Thyroid gland (tissue), 4 donors: ENCODE results near the gene LNPEP. TPM values are rescaled to one million over a fixed set of nuclear protein-coding genes. Genes with fewer than 3 reads are reported as not detected.

Experiments
- DNase-seq, 2 donors: peaks; one replicate each; pipeline ENCODE4 v3.0.0-alpha.2; 2019
- H3K27ac ChIP-seq, 3 donors: fragments of 200-600 bp; sonication (generic); 1 replicate in 2 of 3; 2 replicates in 1 of 3; pipeline ENCODE4 v1.5.1; 2016 to 2019; ENCODE audit warnings: mild to moderate bottlenecking in 1 of 3, moderate library complexity in 1 of 3
- H3K27me3 ChIP-seq: fragments of 200-600 bp; sonication (generic); one replicate; pipeline ENCODE4 v1.5.1; 2019
- H3K36me3 ChIP-seq, 2 donors: fragments of 200-600 bp; sonication (generic); one replicate each; pipeline ENCODE4 v1.5.1; 2016 to 2019
- H3K4me1 ChIP-seq, 2 donors: fragments of 200-600 bp; sonication (generic); one replicate each; pipeline ENCODE4 v1.5.1; 2017 to 2019
- H3K4me3 ChIP-seq, 3 donors: fragments of 200-600 bp; sonication (generic); replicated peaks in 1 of 3; 1 replicate in 2 of 3; 2 replicates in 1 of 3; pipeline ENCODE4 v1.5.1; 2016; ENCODE audit warnings: mild to moderate bottlenecking in 1 of 3
- H3K9me3 ChIP-seq: fragments of 200-600 bp; sonication (generic); one replicate; pipeline ENCODE4 v1.5.1; 2017
- CTCF ChIP-seq, 6 experiments: fragments of 200-600 bp in 3 of 6; fragments of 450-650 bp in 3 of 6; sonication (generic) in 3 of 6; IDR thresholded peaks; one replicate each; pipeline ENCODE4 v1.5.1; 2016 to 2019; ENCODE audit warnings: antibody characterized with exemption in 6 of 6, mild to moderate bottlenecking in 2 of 6, inconsistent platforms in 1 of 6, moderate library complexity in 1 of 6
- POLR2A ChIP-seq, 2 donors: fragments of 450-650 bp; IDR thresholded peaks; one replicate each; pipeline ENCODE4 v1.6.1; 2017; ENCODE audit warnings: antibody characterized with exemption in 2 of 2, mild to moderate bottlenecking in 2 of 2, moderate library complexity in 1 of 2
- WGBS, 2 donors: methylation state at CpG; one replicate each; pipeline ENCODE4 v1.1.5; 2017; 5-methylcytosine and 5-hydroxymethylcytosine counted together
- intact Hi-C: fragments of 100-400 bp; cut with DNase I; formaldehyde crosslinking; loops from one replicate; pipeline ENCODE4 v1.15.1; 2023
- total RNA-seq, 4 donors: library from RNA; depleted of rRNA; stranded (reverse); fragments of >200 nt; gene quantifications; one replicate each; pipeline ENCODE4 v1.2.3, GENCODE V29; 2016

The LNPEP gene
- total RNA-seq, 4 donors from 2014 or later, result 35.0 to 59.9 (median 45.2) TPM

- 83 to 89% methylated on average over 3 of the region's 3 CpGs for WGBS, 2 donors
- Histone ChIP-seq H3K27me3 (no peaks in the 10 kb centered on the region), H3K4me3 (no peak overlapping the region), H3K4me1 (no peaks in the 10 kb centered on the region), H3K36me3 (peaks cover 0 to 11% of the 10 kb centered on the region in 2 donors), H3K27ac (no peak overlapping the region), H3K9me3 (no peaks in the 10 kb centered on the region)
- no peak for TF ChIP-seq POLR2A (IDR thresholded peaks at IDR 0.05)
- DNase-seq, result no peak
- intact Hi-C loops, result no loop called here
Observed at GRCh38 chr5:97010606-97011005, 74.7 kb downstream of the LNPEP start.

- 96 to 98% methylated on average over 2 of the region's 2 CpGs for WGBS, 2 donors
- no peak for DNase-seq
- no peaks in the 10 kb centered on the region for H3K4me1 ChIP-seq
- H3K36me3 ChIP-seq, result peaks cover 0 to 13% of the 10 kb centered on the region in 2 donors
- TF ChIP-seq POLR2A (IDR thresholded peaks at IDR 0.05) (no peak), CTCF (IDR thresholded peaks at IDR 0.05) (no peak)
- intact Hi-C loops, result no loop called here
- H3K4me3 ChIP-seq, result no peak overlapping the region
- H3K27me3 ChIP-seq, result no peaks in the 10 kb centered on the region
- no peaks in the 10 kb centered on the region for H3K9me3 ChIP-seq
- no peak overlapping the region for H3K27ac ChIP-seq
Observed at GRCh38 chr5:97011567-97011966, 75.7 kb downstream of the LNPEP start.

- Histone ChIP-seq H3K4me1 (peaks cover 0 to 13% of the 10 kb centered on the region in 2 donors), H3K9me3 (no peaks in the 10 kb centered on the region), H3K27me3 (no peaks in the 10 kb centered on the region), H3K27ac (peak overlapping the region in 2 of 3 donors; percentile 43 to 52), H3K4me3 (no peak overlapping the region), H3K36me3 (peaks cover 0 to 14% of the 10 kb centered on the region in 2 donors)
- TF ChIP-seq CTCF (IDR thresholded peaks at IDR 0.05) (no peak), POLR2A (IDR thresholded peaks at IDR 0.05) (no peak)
- DNase-seq, result peak in 1 of 2 donors; percentile 15
- intact Hi-C loops, result no loop called here
- WGBS, 2 donors, result 47% methylated on average over 5 of the region's 5 CpGs
Observed at GRCh38 chr5:97019435-97020117, 83.7 kb downstream of the LNPEP start.

- Histone ChIP-seq H3K27me3 (no peaks in the 10 kb centered on the region), H3K4me1 (peaks cover 0 to 13% of the 10 kb centered on the region in 2 donors), H3K36me3 (peaks cover under 1 to 17% of the 10 kb centered on the region in 2 donors), H3K27ac (no peak overlapping the region), H3K4me3 (no peak overlapping the region), H3K9me3 (no peaks in the 10 kb centered on the region)
- DNase-seq, result no peak
- WGBS, 2 donors, result 92 to 96% methylated on average over 1 of the region's 1 CpG
- intact Hi-C loops, result no loop called here
- TF ChIP-seq CTCF (IDR thresholded peaks at IDR 0.05) (no peak), POLR2A (IDR thresholded peaks at IDR 0.05) (no peak)
Observed at GRCh38 chr5:97021416-97021815, 85.5 kb downstream of the LNPEP start.

- Histone ChIP-seq H3K27ac (no peak overlapping the region), H3K36me3 (peaks cover 5 to 12% of the 10 kb centered on the region in 2 donors), H3K4me1 (peaks cover 0 to 13% of the 10 kb centered on the region in 2 donors), H3K27me3 (no peaks in the 10 kb centered on the region), H3K9me3 (no peaks in the 10 kb centered on the region), H3K4me3 (no peak overlapping the region)
- no peak for TF ChIP-seq POLR2A (IDR thresholded peaks at IDR 0.05)
- TF ChIP-seq CTCF (IDR thresholded peaks at IDR 0.05), result no peak
- no peak for DNase-seq
- intact Hi-C loops, result no loop called here
- WGBS, 2 donors, result 90 to 93% methylated on average over 1 of the region's 1 CpG
Observed at GRCh38 chr5:97022898-97023297, 87.0 kb downstream of the LNPEP start.
